Measurements from ENCODE around the gene CSTB. TPM values are rescaled to one million over a fixed set of nuclear protein-coding genes. Genes with fewer than 3 reads are reported as not detected.
A peak's percentile ranks its signal among the peaks of the same experiment; 100 is the strongest.

Gene CSTB
- total RNA-seq, 1 experiment from 2014 or later, result 49.9 TPM

DNA sequence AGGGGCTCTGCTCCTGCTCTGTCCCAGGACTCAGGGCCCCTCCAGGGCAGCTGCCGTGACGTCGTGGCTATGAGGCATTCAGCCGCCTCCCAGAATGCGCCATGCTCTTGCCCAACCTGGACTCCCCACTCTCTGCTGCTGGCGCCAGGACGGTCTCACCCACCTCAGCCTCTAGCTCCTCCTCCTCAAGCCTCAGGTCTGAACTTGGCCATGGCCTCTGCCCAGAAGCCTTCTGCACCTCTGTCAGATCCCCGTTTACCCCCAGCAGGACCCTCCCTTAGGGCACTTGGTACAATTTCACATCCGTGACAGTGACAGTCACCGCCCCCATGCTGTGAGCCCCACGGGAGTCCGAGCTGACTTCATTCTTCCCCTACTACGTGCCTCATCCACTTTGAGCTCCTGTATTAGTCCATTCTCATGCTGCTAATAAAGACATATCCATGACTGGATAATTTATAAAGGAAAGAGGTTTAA is 4.9 kb downstream of the CSTB start:
- peaks cover 82% of the 10 kb centered on the region for H3K36me3 Mint-ChIP-seq (ENCODE audit: insufficient read depth, unreplicated experiment)
- no TSS peak for BruUV-seq (replicated peaks)

DNA sequence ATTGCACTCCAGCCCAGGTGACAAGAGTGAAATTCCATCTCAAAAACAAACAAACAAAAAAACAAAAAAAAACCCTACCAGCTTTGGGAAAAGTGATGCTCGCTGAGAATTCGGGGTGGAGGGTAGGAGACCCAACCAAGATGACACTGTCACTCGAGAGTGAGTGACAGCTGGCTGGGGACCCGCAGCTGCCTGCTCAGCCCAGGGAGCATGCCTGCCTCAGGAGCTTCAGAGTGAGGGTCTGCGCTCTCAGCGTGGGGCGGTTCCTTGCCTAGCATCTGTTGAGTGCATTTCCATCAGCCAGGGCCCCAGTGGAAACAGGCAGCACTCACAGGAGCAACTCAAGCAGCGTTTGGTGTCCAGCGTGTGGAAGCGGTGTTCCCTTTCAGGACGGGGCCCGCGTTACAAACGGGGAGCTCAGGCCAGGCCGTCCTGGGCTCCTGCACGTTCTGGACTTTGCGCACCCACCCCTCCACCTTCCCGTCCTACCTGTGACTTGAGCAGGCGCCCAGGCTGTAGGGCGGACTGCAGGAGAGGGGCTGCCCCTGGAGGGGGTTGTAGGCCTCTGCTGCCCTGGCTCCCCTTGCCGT is 5.9 kb downstream of the CSTB start:
- TF ChIP-seq, protein P1, sequence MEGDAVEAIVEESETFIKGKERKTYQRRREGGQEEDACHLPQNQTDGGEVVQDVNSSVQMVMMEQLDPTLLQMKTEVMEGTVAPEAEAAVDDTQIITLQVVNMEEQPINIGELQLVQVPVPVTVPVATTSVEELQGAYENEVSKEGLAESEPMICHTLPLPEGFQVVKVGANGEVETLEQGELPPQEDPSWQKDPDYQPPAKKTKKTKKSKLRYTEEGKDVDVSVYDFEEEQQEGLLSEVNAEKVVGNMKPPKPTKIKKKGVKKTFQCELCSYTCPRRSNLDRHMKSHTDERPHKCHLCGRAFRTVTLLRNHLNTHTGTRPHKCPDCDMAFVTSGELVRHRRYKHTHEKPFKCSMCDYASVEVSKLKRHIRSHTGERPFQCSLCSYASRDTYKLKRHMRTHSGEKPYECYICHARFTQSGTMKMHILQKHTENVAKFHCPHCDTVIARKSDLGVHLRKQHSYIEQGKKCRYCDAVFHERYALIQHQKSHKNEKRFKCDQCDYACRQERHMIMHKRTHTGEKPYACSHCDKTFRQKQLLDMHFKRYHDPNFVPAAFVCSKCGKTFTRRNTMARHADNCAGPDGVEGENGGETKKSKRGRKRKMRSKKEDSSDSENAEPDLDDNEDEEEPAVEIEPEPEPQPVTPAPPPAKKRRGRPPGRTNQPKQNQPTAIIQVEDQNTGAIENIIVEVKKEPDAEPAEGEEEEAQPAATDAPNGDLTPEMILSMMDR (IDR thresholded peaks at IDR 0.05; ENCODE audit: insufficient read depth in 1 of 2, low read depth in 1 of 2, low read length in 1 of 2, severe bottlenecking in 1 of 2, unreplicated experiment in 1 of 2), result no peak
- H3K27me3 ChIP-seq (replicated peaks; ENCODE audit: control insufficient read depth, insufficient read depth, low read length), result no peaks in the 10 kb centered on the region
- H3K9me3 ChIP-seq, result no peaks in the 10 kb centered on the region
- intact Hi-C loops (cut with micrococcal nuclease; ENCODE audit: unreplicated experiment), result no loop called here
- peaks cover 25% of the 10 kb centered on the region for H3K4me1 ChIP-seq
- ChIA-PET POLR2A (no interaction called here), CTCF (no interaction called here)
- Mint-ChIP-seq H3K4me3 (ENCODE audit: unreplicated experiment) (no peak overlapping the region), H3K27me3 (ENCODE audit: insufficient read depth, unreplicated experiment) (no peaks in the 10 kb centered on the region), H3K27ac (ENCODE audit: unreplicated experiment) (no peak overlapping the region), H3K4me1 (ENCODE audit: low read depth, unreplicated experiment) (peaks cover 20% of the 10 kb centered on the region), H3K36me3 (ENCODE audit: insufficient read depth, unreplicated experiment) (peaks cover 78% of the 10 kb centered on the region), H3K9me3 (ENCODE audit: unreplicated experiment) (no peaks in the 10 kb centered on the region)
- no peak overlapping the region for H3K4me3 ChIP-seq (ENCODE audit: low read depth, low read length)
- DNase-seq, result no peak
- BruUV-seq (replicated peaks), result no TSS peak
- H3K36me3 ChIP-seq (ENCODE audit: control insufficient read depth, insufficient read depth, low read length), result peaks cover 2% of the 10 kb centered on the region

More for the DNA sequence above, 4.9 kb downstream of the CSTB start:
- no peaks in the 10 kb centered on the region for H3K9me3 Mint-ChIP-seq (ENCODE audit: unreplicated experiment)
- no peaks in the 10 kb centered on the region for H3K27me3 Mint-ChIP-seq (ENCODE audit: insufficient read depth, unreplicated experiment)
- H3K27ac Mint-ChIP-seq (ENCODE audit: unreplicated experiment), result peak overlapping the region; percentile 11
- TF ChIP-seq, protein P1 (IDR thresholded peaks at IDR 0.05; ENCODE audit: insufficient read depth in 1 of 2, low read depth in 1 of 2, low read length in 1 of 2, severe bottlenecking in 1 of 2, unreplicated experiment in 1 of 2), result no peak
- no peaks in the 10 kb centered on the region for H3K27me3 ChIP-seq (replicated peaks; ENCODE audit: control insufficient read depth, insufficient read depth, low read length)
- ChIA-PET POLR2A (no interaction called here), CTCF (no interaction called here)
- H3K4me3 Mint-ChIP-seq (ENCODE audit: unreplicated experiment), result no peak overlapping the region
- H3K4me1 Mint-ChIP-seq (ENCODE audit: low read depth, unreplicated experiment), result peaks cover 20% of the 10 kb centered on the region
- H3K4me3 ChIP-seq (ENCODE audit: low read depth, low read length), result no peak overlapping the region
- intact Hi-C loops (cut with micrococcal nuclease; ENCODE audit: unreplicated experiment), result no loop called here
- H3K9me3 ChIP-seq, result no peaks in the 10 kb centered on the region
- H3K4me1 ChIP-seq, result peaks cover 25% of the 10 kb centered on the region
- DNase-seq, result no peak
- peaks cover 2% of the 10 kb centered on the region for H3K36me3 ChIP-seq (ENCODE audit: control insufficient read depth, insufficient read depth, low read length)

DNA sequence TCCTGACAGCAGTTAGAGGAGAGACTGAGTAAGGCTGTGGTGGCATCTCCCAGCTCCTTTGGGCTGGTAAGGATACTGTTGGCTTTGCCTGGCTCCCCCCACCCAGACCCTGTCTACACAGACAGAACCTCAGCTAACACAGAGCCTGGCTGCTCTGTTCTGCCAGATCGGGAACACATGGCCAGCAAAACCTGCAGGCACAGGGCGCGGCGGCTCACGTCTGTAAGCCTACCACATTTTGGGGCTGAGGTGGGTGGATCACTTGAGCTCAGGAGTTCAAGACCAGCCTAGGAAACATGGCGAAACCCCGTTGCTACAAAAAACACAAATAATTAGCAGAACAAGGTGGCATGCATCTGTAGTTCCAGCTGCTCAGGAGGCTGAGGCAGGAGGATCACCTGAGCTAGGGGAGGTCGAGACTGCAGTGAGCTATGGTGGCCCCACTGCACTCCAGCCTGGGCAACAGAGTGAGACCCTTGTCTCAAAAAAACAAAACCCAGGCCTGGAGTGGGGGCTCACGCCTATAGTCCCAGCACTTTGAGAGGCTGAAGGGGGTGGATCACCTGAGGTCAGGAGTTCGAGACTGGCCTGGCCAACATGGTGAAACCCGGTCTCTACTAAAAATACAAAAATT is 6.7 kb downstream of the CSTB start:
- no peak overlapping the region for H3K4me3 Mint-ChIP-seq (ENCODE audit: unreplicated experiment)
- peaks cover 20% of the 10 kb centered on the region for H3K4me1 Mint-ChIP-seq (ENCODE audit: low read depth, unreplicated experiment)
- TF ChIP-seq, protein P1 (IDR thresholded peaks at IDR 0.05; ENCODE audit: insufficient read depth in 1 of 2, low read depth in 1 of 2, low read length in 1 of 2, severe bottlenecking in 1 of 2, unreplicated experiment in 1 of 2), result no peak
- BruUV-seq (replicated peaks), result no TSS peak
- no peak overlapping the region for H3K27ac Mint-ChIP-seq (ENCODE audit: unreplicated experiment)
- Histone ChIP-seq H3K36me3 (ENCODE audit: control insufficient read depth, insufficient read depth, low read length) (peaks cover 2% of the 10 kb centered on the region), H3K9me3 (no peaks in the 10 kb centered on the region), H3K4me1 (peaks cover 25% of the 10 kb centered on the region), H3K4me3 (ENCODE audit: low read depth, low read length) (no peak overlapping the region), H3K27me3 (replicated peaks; ENCODE audit: control insufficient read depth, insufficient read depth, low read length) (no peaks in the 10 kb centered on the region)
- no peaks in the 10 kb centered on the region for H3K27me3 Mint-ChIP-seq (ENCODE audit: insufficient read depth, unreplicated experiment)
- DNase-seq, result no peak
- H3K9me3 Mint-ChIP-seq (ENCODE audit: unreplicated experiment), result no peaks in the 10 kb centered on the region
- ChIA-PET CTCF (no interaction called here), POLR2A (no interaction called here)
- intact Hi-C loops (cut with micrococcal nuclease; ENCODE audit: unreplicated experiment), result no loop called here
- H3K36me3 Mint-ChIP-seq (ENCODE audit: insufficient read depth, unreplicated experiment), result peaks cover 81% of the 10 kb centered on the region
